GM23248 (cell line): Measurements from ENCODE around the gene CFAP45.

Experiments used
- EZH2 ChIP-seq: fragments of 200-600 bp; sonication (generic); IDR thresholded peaks from 2 replicates; pipeline ENCODE4 v1.6.1; 2018; ENCODE audit warnings: antibody characterized with exemption, mild to moderate bottlenecking; ENCODE audit not compliant: insufficient read depth, poor library complexity, severe bottlenecking
- EZH2phosphoT487 ChIP-seq: fragments of 200-600 bp; sonication (generic); IDR thresholded peaks from 2 replicates; pipeline ENCODE4 v1.6.1; 2018; ENCODE audit warnings: antibody characterized with exemption, moderate library complexity, mild to moderate bottlenecking, low read depth; ENCODE audit not compliant: insufficient read depth

DNA sequence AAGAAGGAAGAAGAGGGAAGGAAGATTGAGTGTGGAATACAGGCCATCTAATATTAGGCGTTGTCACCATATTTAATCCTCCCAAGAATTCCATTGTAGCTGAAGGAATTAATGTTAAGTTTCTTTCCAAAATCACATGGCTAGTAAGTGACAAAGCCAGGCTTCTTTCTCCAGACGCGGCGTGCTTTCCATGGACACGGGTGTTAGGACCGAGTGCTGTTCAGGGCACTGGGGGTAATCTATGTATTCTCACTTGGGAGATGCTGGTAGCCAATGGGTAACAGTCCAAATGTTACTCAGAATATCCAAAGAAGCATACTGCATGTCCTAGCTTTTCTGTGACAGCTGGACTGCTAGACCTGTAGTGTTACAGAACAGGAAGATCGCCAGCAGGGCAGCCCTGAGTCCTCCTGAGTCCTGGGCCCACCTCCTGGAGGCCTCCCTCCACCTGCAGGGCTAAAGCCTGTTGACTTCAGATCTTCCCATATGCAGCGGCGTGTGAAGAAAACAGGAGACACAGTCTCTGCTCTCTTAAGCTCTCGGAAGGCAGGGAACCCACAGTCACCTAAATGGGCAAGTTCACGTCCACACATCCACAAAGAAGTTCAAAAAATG is 40.1 kb upstream of the CFAP45 start:
- TF ChIP-seq EZH2, result no peak
- no peak for TF ChIP-seq EZH2phosphoT487
